ENCODE results near the gene CFC1B. TPM values are rescaled to one million over a fixed set of nuclear protein-coding genes. Genes with fewer than 3 reads are reported as not detected.

Gene CFC1B
- total and polyA plus RNA-seq, 3 experiments from 2014 or later = not detected

Other genes starting within 250 kb of the CFC1B start
- 100 to 1,000 TPM; 227 to 239 TPM for gene IMP4, start 178.3 kb upstream of the CFC1B start, total RNA-seq
- gene IMP4, start 178.3 kb upstream of the CFC1B start, polyA plus RNA-seq = 86.8 TPM
- 10 to 100 TPM; 55.1 to 60.0 TPM for gene PTPN18, start 165.2 kb upstream of the CFC1B start, total RNA-seq
- 77.7 TPM for gene PTPN18, start 165.2 kb upstream of the CFC1B start, polyA plus RNA-seq
- gene POTEI, start 11.9 kb upstream of the CFC1B start, total RNA-seq = not detected
- not detected for gene POTEI, start 11.9 kb upstream of the CFC1B start, polyA plus RNA-seq
- gene CFC1, start 78.4 kb downstream of the CFC1B start, total RNA-seq = not detected
- gene CFC1, start 78.4 kb downstream of the CFC1B start, polyA plus RNA-seq = not detected
- gene POTEJ, start 90.2 kb downstream of the CFC1B start, total RNA-seq = not detected
- not detected for gene POTEJ, start 90.2 kb downstream of the CFC1B start, polyA plus RNA-seq
- gene GPR148, start 207.8 kb downstream of the CFC1B start, total RNA-seq = not detected
- not detected for gene GPR148, start 207.8 kb downstream of the CFC1B start, polyA plus RNA-seq
- gene AMER3, start 234.3 kb downstream of the CFC1B start, total RNA-seq = not detected
- not detected for gene AMER3, start 234.3 kb downstream of the CFC1B start, polyA plus RNA-seq

Measured in CD8-positive, alpha-beta memory T cell (primary cell).